ENCODE results near the gene TGIF1. TPM values are rescaled to one million over a fixed set of nuclear protein-coding genes. Genes with fewer than 3 reads are reported as not detected.

TGIF1 gene
- total and polyA plus RNA-seq, 2 of the 4 experiments (the other 2 are of a cell fraction): 62.1 to 118 TPM

DNA sequence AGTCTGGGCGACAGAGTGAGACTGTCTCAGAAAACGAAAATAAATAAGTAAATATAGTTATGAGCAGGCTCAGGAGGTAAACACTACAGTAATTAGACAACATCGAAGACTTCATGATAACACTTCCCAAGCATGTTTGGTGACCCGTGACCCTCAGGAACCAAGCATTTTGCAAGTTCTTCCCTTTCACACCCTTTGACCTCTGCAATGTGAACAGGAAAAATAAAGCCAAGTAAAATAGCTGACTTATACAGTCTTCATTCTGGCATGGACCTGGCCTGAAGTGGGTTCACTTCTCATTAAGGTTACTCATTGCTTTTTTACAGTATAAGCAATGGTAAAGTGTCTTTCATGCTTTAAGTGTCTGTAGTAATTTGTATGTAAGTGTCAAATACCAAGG, 15.3 kb upstream of the TGIF1 start:
- H2BK5ac ChIP-seq (ENCODE audit: low read depth, low read length, poor library complexity, severe bottlenecking): no peak overlapping the region
- H3K4me3 ChIP-seq (ENCODE audit: insufficient read depth, low read depth, low read length): no peak overlapping the region
- ATAC-seq (ENCODE audit: low read depth) (no peak), DNase-seq (no peak)
- no peak for TF ChIP-seq CHD1 (IDR thresholded peaks at IDR 0.05; ENCODE audit: low read depth, low read length)
- no peak for TF ChIP-seq MXI1 (IDR thresholded peaks at IDR 0.05; ENCODE audit: borderline replicate concordance, low read depth, low read length)
- TF ChIP-seq, protein P1, sequence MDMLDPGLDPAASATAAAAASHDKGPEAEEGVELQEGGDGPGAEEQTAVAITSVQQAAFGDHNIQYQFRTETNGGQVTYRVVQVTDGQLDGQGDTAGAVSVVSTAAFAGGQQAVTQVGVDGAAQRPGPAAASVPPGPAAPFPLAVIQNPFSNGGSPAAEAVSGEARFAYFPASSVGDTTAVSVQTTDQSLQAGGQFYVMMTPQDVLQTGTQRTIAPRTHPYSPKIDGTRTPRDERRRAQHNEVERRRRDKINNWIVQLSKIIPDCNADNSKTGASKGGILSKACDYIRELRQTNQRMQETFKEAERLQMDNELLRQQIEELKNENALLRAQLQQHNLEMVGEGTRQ (IDR thresholded peaks at IDR 0.05; ENCODE audit: low read depth, low read length): no peak
- TF ChIP-seq, protein P2, sequence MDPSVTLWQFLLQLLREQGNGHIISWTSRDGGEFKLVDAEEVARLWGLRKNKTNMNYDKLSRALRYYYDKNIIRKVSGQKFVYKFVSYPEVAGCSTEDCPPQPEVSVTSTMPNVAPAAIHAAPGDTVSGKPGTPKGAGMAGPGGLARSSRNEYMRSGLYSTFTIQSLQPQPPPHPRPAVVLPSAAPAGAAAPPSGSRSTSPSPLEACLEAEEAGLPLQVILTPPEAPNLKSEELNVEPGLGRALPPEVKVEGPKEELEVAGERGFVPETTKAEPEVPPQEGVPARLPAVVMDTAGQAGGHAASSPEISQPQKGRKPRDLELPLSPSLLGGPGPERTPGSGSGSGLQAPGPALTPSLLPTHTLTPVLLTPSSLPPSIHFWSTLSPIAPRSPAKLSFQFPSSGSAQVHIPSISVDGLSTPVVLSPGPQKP (IDR thresholded peaks at IDR 0.05; ENCODE audit: borderline replicate concordance, low read depth, low read length): no peak
- no peak for TF ChIP-seq SMC3 (IDR thresholded peaks at IDR 0.05; ENCODE audit: low read depth, low read length)
- TF ChIP-seq RFX5 (IDR thresholded peaks at IDR 0.05; ENCODE audit: low read depth, low read length): no peak
- TF ChIP-seq RAD21 (IDR thresholded peaks at IDR 0.05; ENCODE audit: low read length): no peak
- no peak for TF ChIP-seq BHLHE40 (IDR thresholded peaks at IDR 0.05; ENCODE audit: low read depth, low read length)
- no peak for TF ChIP-seq NFE2L2 (IDR thresholded peaks at IDR 0.05; ENCODE audit: low read depth, low read length)
- no peak for TF ChIP-seq RCOR1 (IDR thresholded peaks at IDR 0.05; ENCODE audit: insufficient replicate concordance, low read length)
- no peak for TF ChIP-seq MAZ (IDR thresholded peaks at IDR 0.05; ENCODE audit: borderline replicate concordance, low read depth, low read length)
- TF ChIP-seq FOS (IDR thresholded peaks at IDR 0.05; ENCODE audit: low read depth, low read length): no peak
- TF ChIP-seq POLR2A (IDR thresholded peaks at IDR 0.05; ENCODE audit: low read depth, low read length): no peak
- TF ChIP-seq, protein P3, sequence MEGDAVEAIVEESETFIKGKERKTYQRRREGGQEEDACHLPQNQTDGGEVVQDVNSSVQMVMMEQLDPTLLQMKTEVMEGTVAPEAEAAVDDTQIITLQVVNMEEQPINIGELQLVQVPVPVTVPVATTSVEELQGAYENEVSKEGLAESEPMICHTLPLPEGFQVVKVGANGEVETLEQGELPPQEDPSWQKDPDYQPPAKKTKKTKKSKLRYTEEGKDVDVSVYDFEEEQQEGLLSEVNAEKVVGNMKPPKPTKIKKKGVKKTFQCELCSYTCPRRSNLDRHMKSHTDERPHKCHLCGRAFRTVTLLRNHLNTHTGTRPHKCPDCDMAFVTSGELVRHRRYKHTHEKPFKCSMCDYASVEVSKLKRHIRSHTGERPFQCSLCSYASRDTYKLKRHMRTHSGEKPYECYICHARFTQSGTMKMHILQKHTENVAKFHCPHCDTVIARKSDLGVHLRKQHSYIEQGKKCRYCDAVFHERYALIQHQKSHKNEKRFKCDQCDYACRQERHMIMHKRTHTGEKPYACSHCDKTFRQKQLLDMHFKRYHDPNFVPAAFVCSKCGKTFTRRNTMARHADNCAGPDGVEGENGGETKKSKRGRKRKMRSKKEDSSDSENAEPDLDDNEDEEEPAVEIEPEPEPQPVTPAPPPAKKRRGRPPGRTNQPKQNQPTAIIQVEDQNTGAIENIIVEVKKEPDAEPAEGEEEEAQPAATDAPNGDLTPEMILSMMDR (conservative IDR thresholded peaks at IDR 0.05; ENCODE audit: low read depth, low read length): no peak
- TF ChIP-seq MAFK (IDR thresholded peaks at IDR 0.05; ENCODE audit: low read depth, low read length): no peak
- TF ChIP-seq CEBPB (IDR thresholded peaks at IDR 0.05; ENCODE audit: low read depth, low read length): no peak
- no peak overlapping the region for H3K9ac ChIP-seq (ENCODE audit: low read depth, low read length)
- H4K91ac ChIP-seq (ENCODE audit: insufficient read depth, low read depth, low read length): no peak overlapping the region
- no peaks in the 10 kb centered on the region for H3K4me1 ChIP-seq (ENCODE audit: control insufficient read depth, insufficient read depth, low read length)
- H3K4ac ChIP-seq (ENCODE audit: low read depth, low read length): no peak overlapping the region
- dilution Hi-C loops (cut with HindIII; ENCODE audit: low sequenced_read_pairs, unreplicated experiment) (no loop called here), intact Hi-C loops (cut with micrococcal nuclease) (no loop called here), in situ Hi-C loops (cut with MboI; ENCODE audit: low sequenced_read_pairs) (no loop called here)
- no peak overlapping the region for H3K56ac ChIP-seq (ENCODE audit: extremely low read depth, insufficient read depth, low read length)
- no peak overlapping the region for H3K14ac ChIP-seq (replicated peaks; ENCODE audit: low read depth, low read length)
- H3K9me1 ChIP-seq (ENCODE audit: insufficient read depth, low read length): no peaks in the 10 kb centered on the region
- H2BK20ac ChIP-seq (ENCODE audit: low read depth, low read length): no peak overlapping the region
- no peak overlapping the region for H4K8ac ChIP-seq (ENCODE audit: low read depth in 2 of 2, low read length in 2 of 2)
- CTCF ChIA-PET: interaction anchor here (0.6 to 0.7 kb wide), 2 partner anchors 73 to 538 kb away, joined by 3 read pairs; no protein-coding TSS in a partner anchor
- POLR2A ChIA-PET (ENCODE audit: unreplicated experiment): no interaction called here
- BruUV-seq (replicated peaks): no TSS peak
- H3K27ac ChIP-seq (ENCODE audit: insufficient read depth, low read length): no peak overlapping the region
- H3K23ac ChIP-seq (ENCODE audit: low read depth, low read length): no peak overlapping the region
- H3K36me3 ChIP-seq (ENCODE audit: control insufficient read depth, insufficient read depth, low read length): no peaks in the 10 kb centered on the region
- no peak overlapping the region for H3K18ac ChIP-seq (ENCODE audit: low read depth, low read length)
- H4K20me1 ChIP-seq (ENCODE audit: insufficient read depth, low read length): no peaks in the 10 kb centered on the region
- H2BK15ac ChIP-seq (ENCODE audit: low read depth, low read length): no peak overlapping the region
- H2AFZ ChIP-seq (replicated peaks; ENCODE audit: low read length, poor library complexity): no peak overlapping the region
- H4K5ac ChIP-seq (ENCODE audit: low read depth, low read length): no peak overlapping the region
- H3K27me3 ChIP-seq (ENCODE audit: control insufficient read depth, insufficient read depth, low read length): no peaks in the 10 kb centered on the region; the same call in 1 of the 2 replicates
- no peaks in the 10 kb centered on the region for H3K9me3 ChIP-seq (ENCODE audit: control insufficient read depth, insufficient read depth, low read length)
- H2AK9ac ChIP-seq (replicated peaks; ENCODE audit: low read depth, low read length, poor library complexity): no peak overlapping the region
- 100% methylated on average over 1 of the region's 4 CpGs; no CpG with 5 or more reads in 1 of the 2 experiments for WGBS, 2 experiments (ENCODE audit: extremely low coverage in 2 of 2, insufficient read length in 1 of 2)
- no peak overlapping the region for H2AK5ac ChIP-seq (ENCODE audit: low read depth, low read length)
- no peak overlapping the region for H2BK120ac ChIP-seq (ENCODE audit: low read depth, low read length)
- no peaks in the 10 kb centered on the region for H3K79me1 ChIP-seq (ENCODE audit: low read depth in 1 of 2, low read length in 2 of 2)
- no peak overlapping the region for H3K4me2 ChIP-seq (ENCODE audit: low read depth, low read length)

Measured in IMR-90 (cell line).